Fibroblast of lung (primary cell): ENCODE measurements around the gene LORICRIN.

Source experiments
- CTCF ChIP-seq, 2 donors: IDR thresholded peaks in 1 of 2; conservative IDR thresholded peaks in 1 of 2; 1 replicate in 1 of 2; 2 replicates in 1 of 2; pipeline ENCODE4 v1.5.1; 2011 to 2012; ENCODE audit warnings: low read length in 2 of 2, control low read depth in 1 of 2, inconsistent platforms in 1 of 2, low read depth in 1 of 2, mild to moderate bottlenecking in 1 of 2
- EZH2 ChIP-seq: IDR thresholded peaks from 2 replicates; pipeline ENCODE4 v1.5.1; 2012; ENCODE audit warnings: low read length, control low read depth, mild to moderate bottlenecking; ENCODE audit errors: missing control alignments

- TF ChIP-seq EZH2 (no peak), CTCF (conservative IDR thresholded peaks at IDR 0.05 in 1 of 2, IDR thresholded peaks at IDR 0.05 in 1 of 2; ENCODE audit: low read depth in 1 of 2, low read length in 2 of 2) (no peak)
Measured at GRCh38 chr1:153272186-153272585, 12.7 kb downstream of the LORICRIN start.
